HepG2 (cell line): ENCODE results near the gene FBXW8. TPM values are rescaled to one million over a fixed set of nuclear protein-coding genes. Genes with fewer than 3 reads are reported as not detected.

Experiments
- ATAC-seq: fragments of 200-7000 bp; cut with Tn5 transposase; 3 replicates; pipeline ENCODE4 v1.9.1; 2020; ENCODE audit warnings: mild to moderate bottlenecking, moderate library complexity
- BruUV-seq: library from RNA; stranded (reverse); fragments of 400-500 nt; replicated peaks from 2 replicates; lab custom pipeline; 2021; lab: Mats Ljungman, UMichigan
- CTCF ChIA-PET: fragments of 300-600 bp; formaldehyde crosslinking; extraction: SDS; loops from one replicate; lab custom pipeline; 2021; ENCODE audit warnings: low total read pairs, inconsistent platforms, low intra/inter-chr PET ratio; lab: Yijun Ruan, JAX
- POLR2A ChIA-PET: fragments of 350-600 bp; sonication (Branson Sonifier 250); formaldehyde crosslinking; loops from one replicate; lab custom pipeline; 2020; ENCODE audit warnings: antibody characterized with exemption, inconsistent platforms; lab: Yijun Ruan, JAX
- DNase-seq: peaks from one replicate; pipeline ENCODE4 v3.0.0-alpha.2; 2015; ENCODE audit warnings: low spot score
- FAIRE-seq: peaks from 3 replicates; lab custom pipeline; 2011; peaks lifted over from hg19 to GRCh38; lab: Jason Lieb, UNC
- H2AFZ ChIP-seq: one replicate; pipeline ENCODE4 v1.6.1; 2011; ENCODE audit warnings: low read length, inconsistent platforms
- H3K27ac ChIP-seq: fragments of 300-600 bp; 3 replicates; pipeline ENCODE4 v1.8.0; 2011; ENCODE audit warnings: mixed run types, mild to moderate bottlenecking, mixed read lengths, low read length, inconsistent platforms; ENCODE audit not compliant: insufficient read depth; ENCODE audit errors: extremely low read length
- H3K27me3 ChIP-seq, 2 experiments: fragments of 200-600 bp in 1 of 2; 2 replicates in 1 of 2; 3 replicates in 1 of 2; pipeline versions ENCODE4 v1.6.0 to v1.8.0; 2011; ENCODE audit warnings: low read length in 2 of 2, mild to moderate bottlenecking in 2 of 2, moderate library complexity in 2 of 2, inconsistent platforms in 1 of 2; ENCODE audit not compliant: insufficient read depth in 2 of 2, control insufficient read depth in 1 of 2
- H3K36me3 ChIP-seq, 2 experiments: fragments of 200-600 bp in 1 of 2; replicated peaks in 1 of 2; 2 replicates in 1 of 2; 3 replicates in 1 of 2; pipeline versions ENCODE4 v1.5.1 to v1.8.0; 2011; ENCODE audit warnings: low read length in 2 of 2, inconsistent platforms in 1 of 2; ENCODE audit not compliant: insufficient read depth in 2 of 2, control insufficient read depth in 1 of 2
- H3K4me1 ChIP-seq: 2 replicates; pipeline ENCODE4 v1.5.1; 2012; ENCODE audit warnings: low read length, inconsistent platforms; ENCODE audit not compliant: insufficient read depth
- H3K4me2 ChIP-seq: 2 replicates; pipeline ENCODE4 v1.6.0; 2011; ENCODE audit warnings: low read depth, low read length, inconsistent platforms
- H3K4me3 ChIP-seq, 3 experiments: fragments of 200-600 bp in 1 of 3; sonication (generic), shearing (Covaris generic) in 1 of 3; replicated peaks in 1 of 3; 2 replicates each; pipeline ENCODE4 v1.5.1; 2011 to 2016; ENCODE audit warnings: low read length in 3 of 3, inconsistent platforms in 2 of 3, low read depth in 2 of 3, mild to moderate bottlenecking in 2 of 3, control low read depth in 1 of 3, mixed read lengths in 1 of 3; ENCODE audit not compliant: insufficient read depth in 1 of 3
- H3K79me2 ChIP-seq: one replicate; pipeline ENCODE4 v1.6.1; 2011; ENCODE audit warnings: low read length, inconsistent platforms; ENCODE audit not compliant: insufficient read depth
- H3K9ac ChIP-seq: 2 replicates; pipeline ENCODE4 v1.6.0; 2011; ENCODE audit warnings: mild to moderate bottlenecking, low read depth, low read length, inconsistent platforms; ENCODE audit not compliant: insufficient read depth
- H3K9me3 ChIP-seq: 2 replicates; pipeline ENCODE4 v1.5.1; 2012; ENCODE audit warnings: mild to moderate bottlenecking, low read length
- H4K20me1 ChIP-seq: 2 replicates; pipeline ENCODE4 v1.6.0; 2011; ENCODE audit warnings: inconsistent platforms, mild to moderate bottlenecking, low read length, moderate library complexity; ENCODE audit not compliant: insufficient read depth
- CSRNP1 ChIP-seq: sonication (generic); formaldehyde crosslinking; IDR thresholded peaks from 2 replicates; pipeline ENCODE4 v1.8.1; 2023; ENCODE audit warnings: mild to moderate bottlenecking, missing genetic modification reagents
- DMAP1 ChIP-seq: IDR thresholded peaks from 2 replicates; pipeline ENCODE4 v1.6.1; 2016
- KAT7 ChIP-seq: IDR thresholded peaks from 2 replicates; pipeline ENCODE4 v1.6.1; 2018; ENCODE audit warnings: borderline replicate concordance, missing compliant biosample characterization
- MNT ChIP-seq: fragments of 450-650 bp; IDR thresholded peaks from 2 replicates; pipeline ENCODE4 v1.6.1; 2016
- NCOA2 ChIP-seq: sonication (generic); formaldehyde crosslinking; IDR thresholded peaks from 2 replicates; pipeline ENCODE4 v1.8.0; 2022; ENCODE audit warnings: inconsistent platforms
- NCOA5 ChIP-seq: sonication (generic); formaldehyde crosslinking; IDR thresholded peaks from 2 replicates; pipeline ENCODE4 v1.4.0; 2020; ENCODE audit warnings: missing genetic modification reagents
- POLR2A ChIP-seq, 2 experiments: IDR thresholded peaks; 2 replicates each; pipeline ENCODE4 v1.6.1; 2011; ENCODE audit warnings: low read depth in 2 of 2, low read length in 2 of 2, mild to moderate bottlenecking in 1 of 2, moderate library complexity in 1 of 2; ENCODE audit not compliant: insufficient read depth in 1 of 2
- SALL2 ChIP-seq: sonication (generic); formaldehyde crosslinking; IDR thresholded peaks from 2 replicates; pipeline ENCODE4 v1.8.1; 2023; ENCODE audit warnings: mild to moderate bottlenecking, missing genetic modification reagents, inconsistent platforms
- SP140L ChIP-seq: sonication (generic); formaldehyde crosslinking; IDR thresholded peaks from 2 replicates; pipeline ENCODE4 v1.4.0; 2020; ENCODE audit warnings: missing genetic modification reagents, borderline replicate concordance
- TGIF2 ChIP-seq: IDR thresholded peaks from 2 replicates; pipeline ENCODE4 v1.6.1; 2016; ENCODE audit warnings: control low read depth, missing compliant biosample characterization
- ZFP37 ChIP-seq: sonication (generic); formaldehyde crosslinking; IDR thresholded peaks from 2 replicates; pipeline ENCODE4 v1.4.0; 2020; ENCODE audit warnings: missing genetic modification reagents, borderline replicate concordance
- ZFX ChIP-seq: sonication (generic); formaldehyde crosslinking; IDR thresholded peaks from 2 replicates; pipeline ENCODE4 v1.4.0; 2020; ENCODE audit warnings: mild to moderate bottlenecking, low read depth, missing genetic modification reagents, moderate library complexity
- ZNF776 ChIP-seq: sonication (generic); formaldehyde crosslinking; IDR thresholded peaks from 2 replicates; pipeline ENCODE4 v1.4.0; 2020; ENCODE audit warnings: mild to moderate bottlenecking, missing genetic modification reagents
- ZSCAN25 ChIP-seq: sonication (generic); formaldehyde crosslinking; IDR thresholded peaks from 2 replicates; pipeline ENCODE4 v1.8.0; 2022; ENCODE audit warnings: mild to moderate bottlenecking, missing genetic modification reagents
- WGBS: methylation state at CpG from one replicate; pipeline ENCODE4 v1.1.6; 2017; ENCODE audit warnings: low lambda C conversion rate; 5-methylcytosine and 5-hydroxymethylcytosine counted together
- in situ Hi-C: cut with HindIII; loops from 2 replicates; pipeline ENCODE4 v1.10.0; 2017; ENCODE audit warnings: low pct_unique_long_range_greater_than_20kb; ENCODE audit not compliant: extremely low pct_ligation_motif_present
- intact Hi-C: fragments of 100-400 bp; cut with micrococcal nuclease; formaldehyde crosslinking; loops from one replicate; pipeline ENCODE4 v1.10.0; 2022; ENCODE audit not compliant: unreplicated experiment
- polyA plus RNA-seq, 8 experiments: library from polyadenylated mRNA; depleted of rRNA in 3 of 8; stranded (reverse) in 7 of 8; unstranded in 1 of 8; fragments of >200 nt; fragmentation: Illumina TruSeq in 4 of 8; extraction: Trizol in 4 of 8; gene quantifications; 2 replicates each; pipeline versions ENCODE4 v1.2.1 to v1.2.3, GENCODE V29; 2011 to 2016; ENCODE audit warnings: low read depth in 4 of 8, missing spikeins in 1 of 8, mixed read lengths in 1 of 8; ENCODE audit not compliant: insufficient read depth in 1 of 8
- total RNA-seq, 5 experiments: library from RNA; depleted of rRNA; stranded (reverse); fragments of >200 nt; fragmentation: Illumina TruSeq; extraction: Trizol; gene quantifications; 2 replicates each; pipeline ENCODE4 v1.2.3, GENCODE V29; 2016; ENCODE audit warnings: low read depth in 1 of 5
- TF ChIP-seq, protein P1 (sequence below): IDR thresholded peaks from 2 replicates; pipeline ENCODE4 v1.6.1; 2016; ENCODE audit warnings: missing biosample characterization, missing genetic modification reagents, low read depth
- TF ChIP-seq, protein P2 (sequence below): sonication (generic); formaldehyde crosslinking; IDR thresholded peaks from 2 replicates; pipeline ENCODE4 v1.4.0; 2020; ENCODE audit warnings: missing genetic modification reagents, mild to moderate bottlenecking, borderline replicate concordance

The FBXW8 gene
- total and polyA plus RNA-seq, 2 of the 13 experiments (the other 11 are each of a cell fraction or from before 2014, with no cell fraction given): 5.1 to 5.9 TPM

DNA sequence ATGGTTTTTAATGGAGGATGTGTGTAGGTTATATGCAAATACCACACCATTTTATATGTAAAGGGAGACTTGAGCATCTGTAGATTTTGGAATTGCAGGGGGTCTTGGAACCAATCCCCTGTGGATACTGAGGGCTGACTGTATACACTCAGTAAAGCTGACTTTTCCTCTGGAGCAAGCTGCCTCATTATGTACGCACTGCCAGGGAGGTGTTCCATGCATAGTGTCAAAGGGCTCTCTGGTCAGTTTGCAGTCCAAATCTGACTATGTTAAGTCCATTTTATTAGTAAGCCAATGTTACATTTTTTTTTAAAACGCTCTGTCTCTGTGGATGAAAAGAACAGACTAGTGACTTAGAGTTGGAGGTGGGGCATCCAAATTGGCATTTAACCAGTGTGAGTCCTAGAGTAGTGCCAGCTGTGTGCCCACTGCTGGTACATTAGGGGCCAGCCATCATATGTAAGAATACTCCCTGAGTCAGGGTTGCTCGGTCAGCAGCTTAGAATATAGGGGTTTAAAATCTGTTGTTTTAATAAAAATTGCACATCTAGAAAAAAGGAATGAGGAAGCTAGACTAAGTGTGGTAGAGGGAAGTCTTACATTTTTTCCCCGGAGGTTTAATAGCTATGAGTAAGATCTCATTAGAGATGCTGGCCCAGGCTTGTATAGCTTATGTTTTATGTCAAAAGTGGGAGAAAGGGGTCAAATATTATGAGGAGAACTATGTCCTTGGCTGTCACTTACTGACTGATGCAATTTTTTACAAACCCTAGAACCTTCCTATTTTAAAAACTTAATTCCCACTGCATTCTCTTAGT lies 101.4 kb downstream of the FBXW8 start (continued):
- TF ChIP-seq CSRNP1 (no peak), SALL2 (CRISPR knock-in tag) (no peak), NCOA2 (no peak), TGIF2 (CRISPR knock-in tag) (no peak), POLR2A (IDR thresholded peaks at IDR 0.05; ENCODE audit: insufficient read depth in 1 of 2, low read depth in 2 of 2, low read length in 2 of 2) (no peak), SP140L (CRISPR knock-in tag) (no peak), ZFX (CRISPR knock-in tag) (no peak), KAT7 (CRISPR knock-in tag) (no peak)
- TF ChIP-seq, all 625 proteins: peak for 0

GRCh38 chr12:117013726-117014125 lies 103.0 kb downstream of the FBXW8 start:
- Histone ChIP-seq H3K79me2 (no peaks in the 10 kb centered on the region), H3K9ac (no peak overlapping the region), H3K36me3 (peaks cover 7 to 30% of the 10 kb centered on the region in 2 experiments; a peak in 4 of 5 replicates), H3K4me1 (no peaks in the 10 kb centered on the region), H3K27me3 (no peaks in the 10 kb centered on the region), H2AFZ (no peak overlapping the region), H4K20me1 (no peaks in the 10 kb centered on the region), H3K4me2 (no peak overlapping the region), H3K4me3 (no peak overlapping the region), H3K9me3 (no peaks in the 10 kb centered on the region), H3K27ac (no peak overlapping the region)
- ChIA-PET POLR2A (no interaction called here), CTCF (no interaction called here)
- BruUV-seq: no TSS peak
- in situ Hi-C loops (no loop called here), intact Hi-C loops (no loop called here)
- DNase-seq: no peak
- WGBS: 100% methylated on average over 1 of the region's 1 CpG
- ATAC-seq: no peak
- FAIRE-seq: no peak
- TF ChIP-seq, protein P1, sequence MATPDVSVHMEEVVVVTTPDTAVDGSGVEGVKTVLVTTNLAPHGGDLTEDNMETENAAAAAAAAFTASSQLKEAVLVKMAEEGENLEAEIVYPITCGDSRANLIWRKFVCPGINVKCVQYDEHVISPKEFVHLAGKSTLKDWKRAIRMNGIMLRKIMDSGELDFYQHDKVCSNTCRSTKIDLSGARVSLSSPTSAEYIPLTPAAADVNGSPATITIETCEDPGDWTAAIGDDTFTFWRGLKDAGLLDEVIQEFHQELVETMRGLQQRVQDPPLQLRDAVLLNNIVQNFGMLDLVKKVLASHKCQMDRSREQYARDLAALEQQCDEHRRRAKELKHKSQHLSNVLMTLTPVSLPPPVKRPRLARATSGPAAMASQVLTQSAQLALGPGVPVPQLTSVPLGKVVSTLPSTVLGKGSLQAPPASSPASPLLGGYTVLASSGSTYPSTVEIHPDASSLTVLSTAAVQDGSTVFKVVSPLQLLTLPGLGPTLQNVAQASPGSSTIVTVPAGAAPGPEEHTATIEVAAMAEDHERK (CRISPR knock-in tag): no peak
- no peak for TF ChIP-seq ZNF776
- no peak for TF ChIP-seq NCOA5
- no peak for TF ChIP-seq DMAP1 (CRISPR knock-in tag)
- no peak for TF ChIP-seq ZSCAN25 (CRISPR knock-in tag)
- TF ChIP-seq, protein P2, sequence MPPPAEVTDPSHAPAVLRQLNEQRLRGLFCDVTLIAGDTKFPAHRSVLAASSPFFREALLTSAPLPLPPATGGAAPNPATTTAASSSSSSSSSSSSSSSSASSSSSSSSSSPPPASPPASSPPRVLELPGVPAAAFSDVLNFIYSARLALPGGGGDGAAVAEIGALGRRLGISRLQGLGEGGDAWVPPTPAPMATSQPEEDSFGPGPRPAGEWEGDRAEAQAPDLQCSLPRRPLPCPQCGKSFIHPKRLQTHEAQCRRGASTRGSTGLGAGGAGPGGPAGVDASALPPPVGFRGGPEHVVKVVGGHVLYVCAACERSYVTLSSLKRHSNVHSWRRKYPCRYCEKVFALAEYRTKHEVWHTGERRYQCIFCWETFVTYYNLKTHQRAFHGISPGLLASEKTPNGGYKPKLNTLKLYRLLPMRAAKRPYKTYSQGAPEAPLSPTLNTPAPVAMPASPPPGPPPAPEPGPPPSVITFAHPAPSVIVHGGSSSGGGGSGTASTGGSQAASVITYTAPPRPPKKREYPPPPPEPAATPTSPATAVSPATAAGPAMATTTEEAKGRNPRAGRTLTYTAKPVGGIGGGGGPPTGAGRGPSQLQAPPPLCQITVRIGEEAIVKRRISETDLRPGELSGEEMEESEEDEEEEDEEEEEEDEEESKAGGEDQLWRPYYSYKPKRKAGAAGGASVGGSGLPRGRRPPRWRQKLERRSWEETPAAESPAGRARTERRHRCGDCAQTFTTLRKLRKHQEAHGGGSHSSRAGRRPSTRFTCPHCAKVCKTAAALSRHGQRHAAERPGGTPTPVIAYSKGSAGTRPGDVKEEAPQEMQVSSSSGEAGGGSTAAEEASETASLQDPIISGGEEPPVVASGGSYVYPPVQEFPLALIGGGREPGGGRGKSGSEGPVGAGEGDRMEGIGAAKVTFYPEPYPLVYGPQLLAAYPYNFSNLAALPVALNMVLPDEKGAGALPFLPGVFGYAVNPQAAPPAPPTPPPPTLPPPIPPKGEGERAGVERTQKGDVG (CRISPR knock-in tag): no peak
- no peak for TF ChIP-seq ZFP37 (CRISPR knock-in tag)
- no peak for TF ChIP-seq MNT
